DMS 273 treated with DMSO at 0.1 percent for 48 hours (cell line): Measurements from ENCODE around the gene SUCLA2.
"Not testable (repeated sequence)": the region's sequence is repeated elsewhere in the genome, so short reads cannot be mapped to it uniquely, and the experiment has no call there.

Experiments used
- DNase-seq: peaks from one replicate; lab custom pipeline; 2025; lab: John Stamatoyannopoulos, UW

The SUCLA2 gene

DNA sequence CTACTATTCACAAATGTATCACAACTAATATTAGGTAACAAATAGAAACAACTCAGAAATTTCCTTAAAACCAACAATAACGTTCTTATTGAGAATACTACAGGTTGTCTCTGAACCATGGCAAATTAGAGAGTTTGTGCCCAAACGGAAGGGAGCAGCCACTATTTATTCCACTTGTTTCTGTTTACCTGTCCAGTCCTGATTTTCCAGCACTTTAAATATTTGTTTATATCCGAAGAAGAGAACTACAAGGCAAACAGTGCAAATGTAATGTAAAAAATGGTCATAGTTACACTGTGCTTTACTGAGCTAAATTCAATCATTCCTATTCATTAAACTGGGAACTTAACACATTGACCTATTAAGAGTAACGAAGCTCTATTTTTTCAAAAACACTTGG is 9.2 kb downstream of the SUCLA2 start:
- no peak for DNase-seq

DNA sequence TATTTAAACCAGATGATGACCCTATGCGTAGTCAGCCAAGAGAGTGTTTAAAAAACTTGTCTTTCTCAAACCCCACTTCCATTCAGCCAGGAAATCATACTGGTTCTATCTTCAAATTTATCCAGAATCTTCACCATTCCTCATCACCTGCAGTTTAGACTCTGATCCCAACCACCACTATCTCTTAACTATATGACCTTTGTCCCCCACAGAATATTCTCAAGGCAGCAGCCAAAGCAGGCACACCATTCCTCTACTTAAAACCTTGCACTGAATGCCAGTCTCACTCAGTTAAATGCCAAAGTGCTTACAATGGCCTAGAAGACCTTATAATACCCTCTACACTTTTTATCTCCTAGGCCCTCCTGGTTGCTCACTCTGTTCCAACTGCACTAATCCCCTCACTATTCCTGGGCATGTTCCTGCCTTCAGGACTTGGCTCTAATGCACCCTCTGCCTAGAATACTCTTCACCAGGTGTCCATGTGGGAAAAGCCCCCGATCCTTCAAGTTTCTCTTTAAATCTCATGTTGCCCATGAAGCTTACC is 10.1 kb downstream of the SUCLA2 start:
- DNase-seq: no peak

DNA sequence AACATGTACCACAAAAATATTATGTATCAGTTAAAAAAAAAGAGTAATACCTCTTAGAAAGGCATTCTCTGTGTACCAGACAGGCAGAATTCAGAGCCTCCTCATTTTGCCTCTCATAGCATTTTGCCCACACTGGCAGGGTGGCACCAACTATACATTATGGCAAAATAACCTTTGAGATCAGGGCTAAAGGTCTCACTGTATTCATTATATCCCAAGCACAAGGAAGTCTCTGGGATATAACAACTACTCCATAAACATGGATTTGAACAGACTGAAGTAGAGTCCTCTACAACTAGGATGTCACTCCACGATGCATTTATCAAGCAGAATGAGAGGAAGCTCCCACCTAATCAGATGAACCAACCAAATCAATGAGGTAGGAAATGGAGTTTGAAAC is 10.6 kb downstream of the SUCLA2 start:
- DNase-seq: no peak

GRCh38 chr13:47983070-47983469 is 18.0 kb downstream of the SUCLA2 start:
- no peak for DNase-seq

GRCh38 chr13:47976325-47976724 is 24.7 kb downstream of the SUCLA2 start:
- no peak for DNase-seq

DNA sequence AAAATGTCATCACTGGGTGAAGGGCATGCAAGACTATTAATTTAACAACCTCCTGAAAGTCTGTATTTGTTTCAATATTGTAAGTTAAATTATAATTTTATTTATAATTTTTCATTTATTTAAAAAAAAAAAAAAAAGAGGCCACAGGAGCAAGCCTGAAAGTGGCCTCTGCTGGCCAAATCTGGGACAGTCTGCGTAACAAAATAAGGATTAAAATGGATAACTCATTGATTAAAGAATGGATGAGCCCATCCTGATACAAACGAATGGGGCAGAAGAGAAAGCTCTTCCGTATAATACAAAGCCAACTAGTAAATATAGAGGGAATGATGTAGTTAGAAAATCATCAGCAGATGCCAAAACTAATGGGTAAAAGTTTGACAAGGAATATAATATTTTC is 36.2 kb downstream of the SUCLA2 start:
- no peak for DNase-seq

DNA sequence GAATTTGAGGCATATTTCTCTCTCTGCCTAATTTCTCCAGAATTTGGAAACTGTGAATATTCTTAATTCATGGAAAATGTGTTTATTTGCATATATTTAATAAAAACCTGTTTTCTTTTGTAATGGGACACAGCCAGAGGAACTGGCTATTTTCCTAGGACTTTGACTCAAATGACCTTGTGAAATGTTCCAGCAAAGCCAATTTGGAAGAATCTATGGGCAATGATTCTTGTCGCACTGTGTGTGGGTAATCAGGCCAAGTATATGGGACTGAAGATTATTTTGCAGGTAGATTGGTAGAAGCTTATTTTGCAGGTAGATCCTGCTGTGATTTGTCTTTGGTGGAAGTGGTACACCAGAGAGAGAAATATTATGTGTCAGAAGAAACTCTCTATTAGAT is 38.8 kb downstream of the SUCLA2 start:
- DNase-seq: no peak

GRCh38 chr13:47959468-47960247 is 41.4 kb downstream of the SUCLA2 start:
- DNase-seq: no peak

DNA sequence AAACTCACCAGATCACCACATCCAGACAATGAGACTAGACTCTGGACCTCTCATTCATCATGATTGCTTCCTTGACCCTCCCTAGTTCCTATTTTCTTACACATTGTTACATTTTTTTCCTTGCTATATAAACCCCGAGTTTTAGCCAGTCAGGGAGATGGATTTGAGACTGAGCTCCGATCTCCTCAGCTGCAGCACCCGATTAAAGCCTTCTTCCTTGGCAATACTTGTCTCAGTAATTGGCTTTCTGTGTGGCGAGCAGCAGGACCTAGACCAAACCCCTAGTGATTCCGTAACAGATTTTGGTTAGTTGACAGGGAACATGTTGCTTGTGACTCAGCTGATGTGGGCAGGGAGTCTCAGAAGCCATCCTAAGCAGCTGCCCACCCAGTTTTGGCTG is 44.0 kb downstream of the SUCLA2 start:
- DNase-seq: no peak

DNA sequence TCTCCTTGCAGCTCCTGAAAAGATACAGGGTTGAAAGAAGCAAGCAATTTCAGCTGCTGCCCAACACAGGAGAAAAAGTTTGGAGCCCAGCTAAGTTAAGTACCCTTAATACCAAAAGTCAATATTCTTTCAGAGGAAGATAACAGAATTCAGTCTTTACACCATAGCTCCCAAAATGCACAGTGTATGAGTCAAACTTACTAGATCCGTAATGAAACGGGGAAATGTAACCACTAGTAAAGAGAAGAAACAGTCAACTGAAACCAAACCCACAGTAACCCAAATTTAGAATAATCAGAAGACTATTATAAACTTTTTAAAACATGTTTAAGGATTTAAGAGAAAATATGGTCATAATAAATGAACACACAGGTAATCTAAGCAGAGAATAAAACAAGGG is 45.2 kb downstream of the SUCLA2 start:
- DNase-seq: no peak

GRCh38 chr13:47949799-47950198 is 51.3 kb downstream of the SUCLA2 start:
- DNase-seq: no peak

- DNase-seq: no peak
These were observed 55.3 kb downstream of the SUCLA2 start for GRCh38 chr13:47945738-47946137.

DNA sequence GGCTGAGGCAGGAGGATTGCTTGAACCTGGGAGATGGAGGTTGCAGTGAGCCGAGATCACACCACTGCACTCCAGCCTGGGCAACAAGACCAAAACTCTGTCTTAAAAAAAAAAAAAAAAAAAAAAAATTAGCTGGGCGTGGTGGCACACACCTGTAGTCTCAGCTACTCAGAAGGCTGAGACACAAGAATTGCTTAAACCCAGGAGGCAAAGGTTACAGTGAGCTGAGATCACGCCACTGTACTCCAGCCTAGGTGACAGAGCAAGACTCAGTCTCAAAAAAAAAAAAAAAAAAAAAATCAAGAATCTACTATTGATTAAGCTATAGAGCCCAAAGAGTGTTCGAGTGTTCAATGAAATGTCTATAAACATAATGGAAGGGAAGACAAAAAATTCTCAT is 55.9 kb downstream of the SUCLA2 start:
- DNase-seq: not testable (repeated sequence)

- DNase-seq: no peak
These were observed 66.7 kb downstream of the SUCLA2 start for GRCh38 chr13:47934371-47934770.

DNA sequence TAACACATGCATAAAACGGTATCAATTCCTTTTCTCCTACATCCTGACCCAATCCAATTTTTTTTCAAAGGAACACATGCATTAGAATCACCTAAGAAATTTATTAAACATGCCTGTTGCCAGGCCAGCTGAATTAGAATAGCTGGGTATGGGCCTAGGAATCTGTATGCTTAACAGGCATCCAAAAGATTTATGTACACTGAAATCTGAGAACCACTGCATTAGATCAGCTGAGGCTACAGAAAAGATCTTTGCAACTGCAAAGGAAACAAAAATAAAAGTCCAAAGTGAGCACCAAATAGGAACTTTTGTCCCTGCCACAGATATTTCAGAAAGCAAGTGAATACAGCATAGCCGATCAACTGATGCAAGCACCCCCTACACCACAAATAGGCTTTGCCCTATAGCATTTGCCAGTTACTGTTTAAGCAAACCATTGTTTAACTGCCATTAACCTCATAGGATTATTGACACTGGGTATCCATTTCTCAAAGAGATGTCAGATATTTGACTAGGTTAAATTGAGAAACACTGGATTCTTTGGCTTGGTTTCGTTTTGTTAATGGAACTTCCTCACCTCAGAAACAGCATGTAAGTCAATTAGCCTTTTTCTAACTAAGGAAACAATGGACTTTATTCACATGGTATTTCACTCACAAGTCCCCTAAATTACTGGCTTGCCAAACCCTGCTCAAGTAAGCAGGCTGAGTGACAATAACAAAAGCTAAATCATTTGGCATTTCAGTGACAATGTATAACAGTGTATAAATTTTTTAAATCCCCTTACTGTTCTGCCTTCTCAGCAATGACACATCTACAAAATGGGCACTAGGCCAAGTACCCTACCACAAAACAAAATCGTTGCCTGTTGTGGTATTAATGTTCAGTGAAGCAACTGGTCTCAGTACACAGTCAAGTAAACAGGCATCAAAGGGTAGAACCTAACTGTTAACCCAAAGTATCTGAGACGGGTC is 67.8 kb downstream of the SUCLA2 start:
- no peak for DNase-seq

DNA sequence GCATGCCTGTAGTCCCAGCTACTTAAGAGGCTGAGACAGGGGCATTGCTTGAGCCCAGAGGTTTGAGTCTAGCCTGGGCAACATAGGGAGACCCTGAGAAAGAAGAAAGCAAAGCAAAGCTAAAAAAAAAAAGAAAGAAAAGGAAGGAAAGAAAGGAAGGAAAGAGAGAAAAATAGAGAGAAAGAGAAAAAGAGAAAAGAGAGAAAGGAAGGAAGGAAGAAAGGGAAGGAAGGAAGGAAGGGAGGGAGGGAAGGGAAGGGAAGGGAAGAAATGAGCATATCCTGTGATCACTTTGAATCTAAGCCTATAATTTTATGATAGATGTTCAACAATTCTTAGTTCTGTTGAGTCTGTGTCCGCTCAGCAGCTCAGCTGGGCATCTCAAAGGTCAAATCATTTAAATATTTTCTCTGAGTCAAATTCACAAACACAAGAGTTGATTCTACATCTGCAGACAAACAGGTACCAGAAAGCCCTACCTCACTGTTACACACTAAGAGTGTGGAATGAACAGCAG is 70.4 kb downstream of the SUCLA2 start:
- no peak for DNase-seq

DNA sequence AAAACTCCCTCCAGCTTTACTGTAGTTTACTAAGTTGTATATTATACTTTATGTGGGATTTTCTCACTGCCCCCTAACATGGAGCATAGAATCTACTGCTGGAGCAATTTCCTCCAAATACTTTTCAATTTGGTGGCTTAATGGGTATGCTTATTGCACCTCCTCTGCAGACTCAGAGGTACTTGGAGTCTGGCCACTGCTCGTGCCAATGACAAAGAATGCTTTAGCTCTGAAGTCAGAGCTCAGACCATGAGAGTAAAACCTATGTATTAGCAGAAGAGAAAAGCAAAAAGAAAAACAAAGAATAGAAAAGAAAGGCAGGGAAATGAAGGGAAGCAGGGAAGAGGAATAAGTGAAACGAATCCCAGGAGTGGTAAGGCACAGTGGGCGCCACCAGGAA is 71.9 kb downstream of the SUCLA2 start:
- no peak for DNase-seq

DNA sequence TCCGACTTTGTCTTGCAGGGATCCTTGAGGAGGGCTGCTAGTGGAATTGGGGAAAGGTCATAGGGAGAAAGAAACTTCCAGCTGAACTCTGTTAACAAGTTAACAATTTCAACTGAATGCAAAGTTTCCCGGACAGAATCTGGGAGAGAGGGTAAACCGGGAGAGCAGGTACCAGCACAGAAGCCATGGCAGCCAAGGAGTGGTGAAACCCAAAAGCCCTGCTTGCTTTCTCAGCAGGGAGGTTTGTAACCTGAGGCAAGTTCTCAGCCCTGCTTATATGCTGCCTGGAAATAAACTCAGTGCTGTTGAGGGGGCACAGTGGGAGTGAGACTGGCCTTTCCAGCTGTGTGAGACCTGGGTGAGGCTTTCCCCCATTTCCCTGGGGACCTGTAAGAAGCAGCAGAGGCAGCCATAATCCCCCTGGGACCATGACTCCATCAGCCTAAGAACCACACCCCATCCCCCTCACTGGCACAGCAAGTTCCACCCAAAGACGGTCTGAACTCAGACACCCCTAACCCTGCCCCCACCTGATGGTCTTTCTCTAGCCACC is 84.0 kb downstream of the SUCLA2 start:
- DNase-seq: no peak

- DNase-seq: no peak
These were observed 92.7 kb downstream of the SUCLA2 start for GRCh38 chr13:47908197-47908902.

DNA sequence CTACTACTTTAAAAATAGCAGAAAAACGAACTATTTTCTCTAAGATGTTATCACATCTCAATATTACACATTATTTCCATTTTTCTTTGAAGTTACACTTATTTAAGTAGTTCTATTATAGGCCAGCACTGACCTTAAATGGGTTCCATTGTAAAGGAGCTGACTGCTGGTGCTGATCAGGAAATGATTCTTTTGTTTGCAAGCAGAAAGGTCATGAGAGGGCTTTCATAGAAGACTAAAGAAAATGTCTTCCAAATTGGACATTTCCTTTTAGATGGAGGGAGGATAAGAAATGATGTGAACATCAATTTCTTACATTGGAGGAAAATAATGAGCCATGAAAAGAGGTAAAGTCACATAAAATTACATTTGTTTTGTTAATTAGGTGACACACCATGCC is 96.2 kb downstream of the SUCLA2 start:
- DNase-seq: no peak

GRCh38 chr13:47904241-47904640 is 96.8 kb downstream of the SUCLA2 start:
- no peak for DNase-seq

GRCh38 chr13:47903836-47904235 is 97.2 kb downstream of the SUCLA2 start:
- no peak for DNase-seq
